T follicular helper cell (primary cell): ENCODE measurements around the gene KIF6.
"Not testable (repeated sequence)": the region's sequence is repeated elsewhere in the genome, so short reads cannot be mapped to it uniquely, and the experiment has no call there.

ENCODE experiments used
- DNase-seq: peaks from one replicate; pipeline ENCODE4 v3.0.0-alpha.2; 2020; ENCODE audit warnings: low read depth

The KIF6 gene

GRCh38 chr6:39289490-39289889 is 435.7 kb downstream of the KIF6 start:
- DNase-seq, result no peak

- DNase-seq, result no peak
These were observed 437.6 kb downstream of the KIF6 start for GRCh38 chr6:39287601-39288000.

GRCh38 chr6:39286596-39286995 is 438.6 kb downstream of the KIF6 start:
- not testable (repeated sequence) for DNase-seq

- DNase-seq, result no peak
These were observed 442.4 kb downstream of the KIF6 start for GRCh38 chr6:39282774-39283173.

- DNase-seq, result no peak
These were observed 443.8 kb downstream of the KIF6 start for GRCh38 chr6:39281312-39281980.

GRCh38 chr6:39280247-39280731 is 444.9 kb downstream of the KIF6 start:
- DNase-seq, result no peak
